GM10248 (cell line): Measurements from ENCODE around the gene MYCN.

Source experiments
- CTCF ChIA-PET: fragments of 300-600 bp; sonication (Branson Sonifier 250); formaldehyde crosslinking; extraction: SDS; loops from one replicate; lab custom pipeline; 2021; ENCODE audit warnings: antibody characterized with exemption; lab: Yijun Ruan, JAX
- POLR2A ChIA-PET: fragments of 350-650 bp; sonication (Branson Sonifier 250); formaldehyde crosslinking; extraction: SDS; loops from one replicate; lab custom pipeline; 2020; ENCODE audit warnings: antibody characterized with exemption; lab: Yijun Ruan, JAX
- DNase-seq: peaks from one replicate; pipeline ENCODE4 v3.0.0; 2012; ENCODE audit errors: extremely low spot score
- CTCF ChIP-seq: IDR thresholded peaks from 2 replicates; pipeline ENCODE4 v1.5.1; 2012; ENCODE audit warnings: mild to moderate bottlenecking, low read depth; ENCODE audit errors: extremely low read depth, missing control alignments, control extremely low read depth

MYCN gene

GRCh38 chr2:15931319-15931890 lies 8.9 kb upstream of the MYCN start:
- no peak for TF ChIP-seq CTCF
- ChIA-PET POLR2A (no interaction called here), CTCF (interaction anchor here (0.7 to 2.7 kb wide), 4 partner anchors 8 to 287 kb away, joined by 3 to 14 read pairs (median 3); partner anchors contain the start of gene MYCN)
- no peak for DNase-seq

GRCh38 chr2:15931950-15932349 lies 8.4 kb upstream of the MYCN start:
- DNase-seq, result no peak
- TF ChIP-seq CTCF, result no peak
- POLR2A ChIA-PET, result no interaction called here
- CTCF ChIA-PET, result interaction anchor here (0.7 to 2.7 kb wide), 3 partner anchors 8 to 23 kb away, joined by 3 to 14 read pairs (median 3); partner anchors contain the start of gene MYCN

- TF ChIP-seq CTCF, result no peak
- ChIA-PET POLR2A (no interaction called here), CTCF (interaction anchor here (1.1 kb wide), 1 partner anchor 24 kb away, joined by 3 read pairs; no protein-coding TSS in a partner anchor)
- no peak for DNase-seq
Observed at GRCh38 chr2:15932394-15933183, 7.8 kb upstream of the MYCN start.

- CTCF ChIA-PET, result no interaction called here
- DNase-seq, result no peak
- POLR2A ChIA-PET, result no interaction called here
- TF ChIP-seq CTCF, result no peak
Observed at GRCh38 chr2:15933184-15933845, 7.0 kb upstream of the MYCN start.

GRCh38 chr2:15934291-15934945 lies 5.9 kb upstream of the MYCN start:
- ChIA-PET CTCF (no interaction called here), POLR2A (no interaction called here)
- no peak for DNase-seq
- no peak for TF ChIP-seq CTCF

GRCh38 chr2:15935189-15935588 lies 5.2 kb upstream of the MYCN start:
- ChIA-PET POLR2A (no interaction called here), CTCF (no interaction called here)
- no peak for TF ChIP-seq CTCF
- no peak for DNase-seq
